Activated CD8-positive, alpha-beta T cell treated with anti-CD3 and anti-CD28 coated beads for 36 hours (primary cell): ENCODE measurements around the gene CDH23. TPM values are rescaled to one million over a fixed set of nuclear protein-coding genes. Genes with fewer than 3 reads are reported as not detected.

Source experiments
- ATAC-seq: fragments of 200-7000 bp; cut with Tn5 transposase; one replicate; pipeline ENCODE4 v1.10.0; 2021; ENCODE audit warnings: mild to moderate bottlenecking, moderate library complexity
- CTCF ChIA-PET: fragments of 350-600 bp; sonication (Branson Sonifier 250); formaldehyde crosslinking; loops from one replicate; lab custom pipeline; 2021; ENCODE audit warnings: antibody characterized with exemption; lab: Charles Lee
- POLR2A ChIA-PET: fragments of 350-600 bp; sonication (Branson Sonifier 250); formaldehyde crosslinking; loops from one replicate; lab custom pipeline; 2021; ENCODE audit warnings: antibody characterized with exemption; lab: Charles Lee
- DNase-seq: peaks from one replicate; pipeline ENCODE4 v3.0.0-alpha.2; 2020
- H3K27ac Mint-ChIP-seq: one replicate; pipeline ENCODE4 v1.8.0; 2021; ENCODE audit warnings: mild to moderate bottlenecking, mixed read lengths
- H3K27me3 Mint-ChIP-seq: one replicate; pipeline ENCODE4 v1.8.0; 2021; ENCODE audit warnings: mixed read lengths
- H3K36me3 Mint-ChIP-seq: one replicate; pipeline ENCODE4 v1.8.0; 2021; ENCODE audit warnings: low read depth, mixed read lengths
- H3K4me1 Mint-ChIP-seq: one replicate; pipeline ENCODE4 v1.8.0; 2021; ENCODE audit warnings: low read depth, mixed read lengths
- H3K4me3 Mint-ChIP-seq: one replicate; pipeline ENCODE4 v1.8.0; 2021; ENCODE audit warnings: mild to moderate bottlenecking, moderate library complexity, mixed read lengths
- H3K9me3 Mint-ChIP-seq: one replicate; pipeline ENCODE4 v1.8.0; 2021; ENCODE audit warnings: mixed read lengths
- intact Hi-C: fragments of 100-400 bp; cut with micrococcal nuclease; formaldehyde crosslinking; loops from one replicate; pipeline ENCODE4 v1.10.0; 2022
- total RNA-seq, 2 experiments: library from RNA; stranded (reverse); gene quantifications; one replicate each; pipeline ENCODE4 v1.2.3, GENCODE V29; 2021
- TF ChIP-seq, protein P1 (sequence below): fragments of 200-600 bp; IDR thresholded peaks from one replicate; pipeline ENCODE4 v1.8.0; 2022; ENCODE audit warnings: antibody characterized with exemption, mild to moderate bottlenecking

Gene CDH23
- total RNA-seq, 2 experiments from 2014 or later = 2.4 to 2.7 TPM

DNA sequence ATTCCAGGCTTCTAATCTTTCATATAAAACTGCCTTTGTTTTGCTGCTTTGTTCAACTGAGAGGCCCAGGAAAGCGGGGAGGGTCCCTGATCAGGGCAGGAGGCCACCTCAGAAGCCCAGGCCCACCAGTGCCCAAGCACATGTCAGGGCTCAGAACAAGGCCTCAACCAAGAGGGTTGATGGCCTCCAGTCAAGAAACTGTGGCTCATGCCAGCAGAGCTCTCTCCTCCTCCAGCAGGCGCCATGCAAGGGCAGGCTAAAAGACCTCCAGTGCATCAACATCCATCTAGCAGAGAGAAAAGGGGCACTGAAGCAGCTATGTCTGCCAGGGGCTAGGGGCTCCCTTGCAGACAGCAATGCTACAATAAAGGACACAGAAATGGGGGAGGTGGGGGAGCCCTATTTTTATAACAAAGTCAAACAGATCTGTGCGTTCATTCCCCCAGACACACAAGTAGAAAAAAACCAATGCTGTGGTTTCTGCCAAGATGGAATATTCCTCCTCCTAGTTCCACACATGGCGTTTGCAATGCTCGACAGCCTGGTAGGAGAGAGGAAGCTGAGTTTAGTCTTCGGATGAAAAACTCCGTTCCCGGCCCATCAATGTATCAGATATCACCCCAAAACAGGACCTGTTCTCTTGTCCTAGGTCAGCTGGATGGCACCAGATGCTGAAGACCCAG, 420.4 kb downstream of the CDH23 start:
- intact Hi-C loops = no loop called here
- peaks cover 12% of the 10 kb centered on the region for H3K4me1 Mint-ChIP-seq
- no peak overlapping the region for H3K4me3 Mint-ChIP-seq
- no peaks in the 10 kb centered on the region for H3K27me3 Mint-ChIP-seq
- no peak for DNase-seq
- H3K36me3 Mint-ChIP-seq = peaks cover 39% of the 10 kb centered on the region
- H3K9me3 Mint-ChIP-seq = no peaks in the 10 kb centered on the region
- TF ChIP-seq, protein P1, sequence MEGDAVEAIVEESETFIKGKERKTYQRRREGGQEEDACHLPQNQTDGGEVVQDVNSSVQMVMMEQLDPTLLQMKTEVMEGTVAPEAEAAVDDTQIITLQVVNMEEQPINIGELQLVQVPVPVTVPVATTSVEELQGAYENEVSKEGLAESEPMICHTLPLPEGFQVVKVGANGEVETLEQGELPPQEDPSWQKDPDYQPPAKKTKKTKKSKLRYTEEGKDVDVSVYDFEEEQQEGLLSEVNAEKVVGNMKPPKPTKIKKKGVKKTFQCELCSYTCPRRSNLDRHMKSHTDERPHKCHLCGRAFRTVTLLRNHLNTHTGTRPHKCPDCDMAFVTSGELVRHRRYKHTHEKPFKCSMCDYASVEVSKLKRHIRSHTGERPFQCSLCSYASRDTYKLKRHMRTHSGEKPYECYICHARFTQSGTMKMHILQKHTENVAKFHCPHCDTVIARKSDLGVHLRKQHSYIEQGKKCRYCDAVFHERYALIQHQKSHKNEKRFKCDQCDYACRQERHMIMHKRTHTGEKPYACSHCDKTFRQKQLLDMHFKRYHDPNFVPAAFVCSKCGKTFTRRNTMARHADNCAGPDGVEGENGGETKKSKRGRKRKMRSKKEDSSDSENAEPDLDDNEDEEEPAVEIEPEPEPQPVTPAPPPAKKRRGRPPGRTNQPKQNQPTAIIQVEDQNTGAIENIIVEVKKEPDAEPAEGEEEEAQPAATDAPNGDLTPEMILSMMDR = no peak
- POLR2A ChIA-PET = interaction anchor here (0.6 to 1.7 kb wide), 3 partner anchors 33 to 160 kb away, joined by 3 to 4 read pairs (median 4); partner anchors contain the start of gene PSAP
- CTCF ChIA-PET = no interaction called here
- no peak overlapping the region for H3K27ac Mint-ChIP-seq
- ATAC-seq = no peak

DNA sequence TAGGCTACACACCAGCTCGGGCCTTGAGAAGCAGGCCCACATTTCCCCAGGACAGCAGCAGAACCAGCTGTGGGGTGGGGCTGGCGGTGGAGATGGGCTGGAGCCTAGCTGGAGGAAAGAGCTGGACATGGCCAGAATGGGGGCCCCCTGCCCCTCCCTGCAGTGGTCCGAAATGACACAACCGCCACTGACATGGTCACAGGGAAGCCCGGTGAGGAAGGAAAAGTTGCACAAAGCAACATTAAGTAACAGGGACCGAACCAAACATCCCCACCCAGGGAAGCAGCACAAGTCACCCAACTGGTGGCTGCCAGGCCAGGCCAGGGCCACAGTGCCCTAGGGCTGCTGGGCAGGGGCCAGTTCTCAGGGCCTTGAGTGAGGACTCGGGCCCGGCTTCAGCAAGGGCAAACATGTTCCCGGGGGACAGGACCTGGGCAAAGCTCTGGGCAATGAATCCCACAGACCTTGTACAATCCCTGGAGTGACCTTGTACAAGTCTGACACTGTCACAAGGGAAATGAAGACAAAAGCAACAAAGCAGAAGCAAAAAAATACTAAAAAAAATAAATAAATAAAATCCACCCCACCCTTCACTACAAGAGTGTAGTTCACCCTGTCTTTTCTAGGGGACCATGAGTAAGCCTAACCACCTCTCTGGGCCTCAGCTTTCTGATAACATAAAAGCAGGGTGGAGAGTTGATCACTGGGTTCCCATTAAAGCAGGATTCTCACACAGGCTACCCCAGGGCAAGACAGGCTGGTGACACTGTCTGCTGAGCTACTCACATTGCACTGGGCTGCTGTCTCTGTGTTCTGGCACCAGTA, 421.3 kb downstream of the CDH23 start:
- TF ChIP-seq, protein P1 = no peak
- no peaks in the 10 kb centered on the region for H3K9me3 Mint-ChIP-seq
- H3K4me3 Mint-ChIP-seq = no peak overlapping the region
- ChIA-PET CTCF (interaction anchor here (1.0 to 2.4 kb wide), 2 partner anchors 79 to 110 kb away, joined by 4 to 8 read pairs; no protein-coding TSS in a partner anchor), POLR2A (interaction anchor here (1.7 kb wide), 1 partner anchor 161 kb away, joined by 4 read pairs; no protein-coding TSS in a partner anchor)
- ATAC-seq (no peak), DNase-seq (no peak)
- peaks cover 15% of the 10 kb centered on the region for H3K4me1 Mint-ChIP-seq
- intact Hi-C loops = no loop called here
- H3K27me3 Mint-ChIP-seq = no peaks in the 10 kb centered on the region
- H3K27ac Mint-ChIP-seq = peak overlapping the region; percentile 30
- peaks cover 39% of the 10 kb centered on the region for H3K36me3 Mint-ChIP-seq

DNA sequence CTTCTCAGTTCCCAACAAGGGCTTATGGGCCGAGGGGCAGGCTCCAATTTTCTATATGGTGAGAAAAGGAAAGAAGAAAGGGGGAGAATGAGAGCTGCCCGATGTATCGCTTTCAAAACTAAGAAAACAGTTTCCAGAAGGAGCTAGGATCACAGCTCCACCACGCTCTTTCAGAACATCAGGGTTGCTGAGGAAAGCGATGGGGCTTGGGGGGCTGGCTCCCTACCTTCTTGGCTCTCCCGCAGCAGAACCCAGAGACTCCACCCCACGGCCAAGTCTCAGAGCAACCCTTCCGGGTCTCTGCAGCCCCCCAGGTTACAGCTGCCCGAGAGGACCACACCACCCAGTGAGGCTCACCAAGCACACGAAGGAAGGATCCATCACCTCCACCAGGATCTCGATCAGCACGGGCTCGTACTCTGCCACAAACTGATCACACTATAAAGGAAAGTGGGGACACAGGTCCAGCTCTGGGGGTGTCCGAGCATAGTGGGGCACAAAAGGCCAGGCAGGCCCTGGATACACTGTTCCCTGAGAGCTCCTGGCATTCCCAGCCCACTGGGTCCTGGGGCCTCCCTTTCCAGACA, 422.0 kb downstream of the CDH23 start:
- ChIA-PET CTCF (interaction anchor here (0.9 to 2.4 kb wide), 3 partner anchors 45 to 110 kb away, joined by 3 to 8 read pairs (median 4); no protein-coding TSS in a partner anchor), POLR2A (no interaction called here)
- Mint-ChIP-seq H3K9me3 (no peaks in the 10 kb centered on the region), H3K36me3 (peaks cover 43% of the 10 kb centered on the region), H3K4me1 (peaks cover 15% of the 10 kb centered on the region), H3K27me3 (no peaks in the 10 kb centered on the region), H3K4me3 (no peak overlapping the region), H3K27ac (no peak overlapping the region)
- no peak for ATAC-seq
- intact Hi-C loops = no loop called here
- no peak for DNase-seq
- TF ChIP-seq, protein P1 = no peak

DNA sequence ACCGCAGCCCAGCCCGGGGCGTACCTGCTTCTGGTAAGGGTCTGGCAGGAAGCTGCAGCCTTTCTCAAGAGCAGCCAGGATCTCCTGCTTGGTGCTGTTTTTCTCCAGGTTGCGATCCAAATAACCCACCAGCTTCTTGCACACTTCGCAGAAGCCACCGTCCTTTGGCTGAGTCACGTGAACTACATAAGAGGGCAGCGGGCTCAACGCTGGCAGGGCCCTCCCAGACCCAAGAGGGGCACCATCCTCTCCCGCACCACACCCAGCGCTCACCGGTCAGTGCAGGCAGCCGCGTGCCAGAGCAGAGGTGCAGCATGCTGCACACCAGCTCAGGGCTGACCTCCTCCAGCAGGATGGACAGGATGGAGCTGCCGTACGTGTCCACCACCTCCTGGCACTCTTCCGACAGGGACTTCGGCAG, 422.7 kb downstream of the CDH23 start:
- Mint-ChIP-seq H3K4me3 (no peak overlapping the region), H3K27me3 (no peaks in the 10 kb centered on the region), H3K4me1 (peaks cover 15% of the 10 kb centered on the region), H3K9me3 (no peaks in the 10 kb centered on the region), H3K36me3 (peaks cover 43% of the 10 kb centered on the region), H3K27ac (peak overlapping the region; percentile 15)
- CTCF ChIA-PET = interaction anchor here (0.7 to 2.4 kb wide), 3 partner anchors 45 to 123 kb away, joined by 3 to 8 read pairs (median 3); no protein-coding TSS in a partner anchor
- TF ChIP-seq, protein P1 = no peak
- intact Hi-C loops = no loop called here
- DNase-seq = no peak
- POLR2A ChIA-PET = no interaction called here
- no peak for ATAC-seq
